Activated CD8-positive, alpha-beta memory T cell treated with anti-CD3 and anti-CD28 coated beads for 48 hours (primary cell): ENCODE measurements around the gene TGFB1I1.
"Not testable (repeated sequence)": the region's sequence is repeated elsewhere in the genome, so short reads cannot be mapped to it uniquely, and the experiment has no call there.

ENCODE experiments used
- DNase-seq, 3 experiments: peaks; one replicate each; pipeline ENCODE4 v3.0.0-alpha.2; 2020; ENCODE audit warnings: low read depth in 2 of 3, low spot score in 2 of 3

The TGFB1I1 gene

GRCh38 chr16:31471875-31472708 lies at the start of gene TGFB1I1:
TGFB1I1 (plus strand) TSS chr16:31472152; CDS start chr16:31472189, 37 bp downstream.
- no peak for DNase-seq

DNA sequence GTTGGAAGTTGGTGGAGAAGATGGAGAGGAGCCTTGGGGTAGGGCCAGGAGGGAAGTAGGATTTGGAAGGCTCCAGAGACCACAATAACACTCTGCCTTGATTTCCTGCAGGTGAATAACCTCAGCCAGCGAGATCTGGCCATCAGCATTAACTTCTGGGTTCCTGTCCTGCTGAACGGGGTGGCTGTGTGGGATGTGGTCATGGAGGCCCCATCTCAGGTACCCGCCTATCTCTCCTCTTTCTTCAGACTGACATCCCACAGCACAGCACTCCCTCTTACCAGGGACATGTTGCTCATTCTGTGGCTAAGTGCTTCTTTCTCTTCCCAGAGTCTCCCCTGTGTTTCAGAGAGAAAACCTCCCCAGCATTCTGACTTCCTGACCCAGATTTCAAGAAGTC lies 48.7 kb upstream of the TGFB1I1 start:
- DNase-seq: no peak

GRCh38 chr16:31423801-31424200 lies 48.2 kb upstream of the TGFB1I1 start:
- no peak for DNase-seq

DNA sequence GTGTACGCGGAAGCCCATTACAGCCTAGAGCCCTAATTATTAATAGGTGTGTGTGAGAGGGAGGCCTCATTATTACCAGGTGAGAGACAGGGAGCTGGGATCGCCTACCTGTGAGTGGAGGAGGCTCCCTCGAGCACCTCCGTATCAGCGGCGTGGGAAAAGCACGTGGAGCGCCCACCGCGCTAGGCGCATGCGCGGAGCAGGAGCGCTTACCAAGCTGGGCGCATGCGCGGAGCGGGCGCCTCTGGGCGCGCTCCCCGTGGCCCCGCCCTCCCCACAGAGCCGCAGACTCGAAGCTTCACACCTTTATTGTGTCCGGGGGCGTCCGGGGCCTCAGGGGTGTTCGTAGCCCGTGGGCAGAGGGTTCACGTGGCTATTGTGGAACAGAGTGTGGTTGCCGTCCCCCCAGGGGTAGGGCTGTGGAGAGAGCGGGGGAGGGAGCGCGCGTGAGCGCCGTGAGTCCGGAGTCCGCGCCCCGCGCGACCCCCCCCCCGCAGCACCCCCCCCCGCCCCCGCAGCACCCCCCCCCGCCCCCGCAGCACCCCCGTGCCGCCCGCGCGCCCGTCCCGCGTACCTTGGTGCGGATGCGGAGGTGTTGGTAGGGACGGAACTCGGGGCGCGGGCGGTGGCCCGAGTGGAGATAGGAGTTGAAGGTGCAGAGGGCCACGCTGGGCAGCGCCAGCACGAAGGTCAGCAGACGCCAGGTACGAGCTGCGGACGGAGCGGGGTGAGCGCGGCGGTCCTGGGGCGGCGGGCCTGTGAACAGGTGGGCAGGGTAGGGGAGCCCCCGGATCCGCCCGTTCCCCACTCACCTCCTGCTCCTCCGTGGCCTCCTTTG lies 44.3 kb upstream of the TGFB1I1 start:
- DNase-seq: peak in 2 of 3 experiments; percentile 35 to 47

DNA sequence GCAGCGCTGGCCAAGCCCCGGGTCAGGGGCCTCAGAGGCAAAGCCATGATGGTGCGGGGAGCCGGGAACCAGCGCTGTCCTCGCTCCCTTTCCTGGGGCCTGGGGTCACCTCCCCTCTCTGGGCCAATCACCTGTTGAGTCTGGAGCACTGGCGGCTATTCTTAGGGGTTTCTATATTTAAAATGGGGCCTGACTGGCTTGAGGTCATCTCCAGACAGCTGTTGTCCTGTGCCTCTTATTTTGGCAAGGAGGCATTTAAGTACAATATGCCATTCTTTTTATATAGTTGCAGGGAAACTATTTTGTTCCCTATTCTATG lies 43.7 kb upstream of the TGFB1I1 start, which contains the start of gene COX6A2:
Gene COX6A2, minus strand, starts transcription at position 82 of the 319 bp plus-strand sequence. Its CDS starts 35 bp downstream, at position 47.
- DNase-seq: no peak

- no peak for DNase-seq
These were observed 43.2 kb upstream of the TGFB1I1 start for GRCh38 chr16:31428638-31429247.

DNA sequence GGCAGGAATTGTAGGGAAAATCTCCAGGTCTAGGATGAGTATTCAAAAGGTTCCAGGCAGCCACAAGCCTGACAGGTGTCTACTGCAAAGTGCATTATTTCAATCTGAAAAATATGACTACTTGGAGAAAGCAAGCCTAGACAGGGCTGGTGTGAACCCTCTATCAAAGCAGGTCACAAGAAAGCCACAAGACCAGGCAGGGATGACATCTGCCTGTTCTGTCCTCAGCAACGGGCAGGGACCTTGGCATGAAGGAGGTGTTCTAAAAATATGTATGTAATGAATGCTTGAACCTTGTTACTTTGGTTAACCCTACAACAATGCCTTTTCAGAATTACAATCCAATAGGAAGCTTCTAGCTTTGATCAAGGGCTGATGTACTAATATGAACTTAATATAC lies 42.6 kb upstream of the TGFB1I1 start:
- DNase-seq: no peak

DNA sequence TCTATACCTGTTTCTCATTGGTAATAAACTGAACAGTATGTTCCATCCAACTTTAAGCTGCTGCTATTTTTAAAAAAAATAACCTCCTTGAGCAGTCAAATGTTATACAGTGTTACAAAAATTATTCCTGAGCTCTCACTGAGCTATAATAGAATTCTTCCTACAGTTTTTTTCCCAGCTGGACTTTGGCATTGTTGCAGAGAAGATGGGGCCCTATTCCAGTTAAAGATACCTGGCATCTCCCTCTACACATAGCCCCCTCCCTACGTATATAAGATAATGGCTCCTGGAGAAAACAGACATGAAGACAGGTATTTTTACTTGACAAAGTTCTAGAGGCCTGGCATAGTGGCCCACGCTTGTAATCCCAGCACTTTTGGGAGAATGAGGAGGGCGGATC lies 42.2 kb upstream of the TGFB1I1 start:
- DNase-seq: no peak

- DNase-seq: no peak
These were observed 41.4 kb upstream of the TGFB1I1 start for GRCh38 chr16:31430380-31431052.

GRCh38 chr16:31435341-31436220 lies 36.4 kb upstream of the TGFB1I1 start:
- DNase-seq: no peak

- DNase-seq: no peak
These were observed 35.5 kb upstream of the TGFB1I1 start for GRCh38 chr16:31436221-31437045.

GRCh38 chr16:31438414-31438813 lies 33.5 kb upstream of the TGFB1I1 start:
- DNase-seq: no peak

DNA sequence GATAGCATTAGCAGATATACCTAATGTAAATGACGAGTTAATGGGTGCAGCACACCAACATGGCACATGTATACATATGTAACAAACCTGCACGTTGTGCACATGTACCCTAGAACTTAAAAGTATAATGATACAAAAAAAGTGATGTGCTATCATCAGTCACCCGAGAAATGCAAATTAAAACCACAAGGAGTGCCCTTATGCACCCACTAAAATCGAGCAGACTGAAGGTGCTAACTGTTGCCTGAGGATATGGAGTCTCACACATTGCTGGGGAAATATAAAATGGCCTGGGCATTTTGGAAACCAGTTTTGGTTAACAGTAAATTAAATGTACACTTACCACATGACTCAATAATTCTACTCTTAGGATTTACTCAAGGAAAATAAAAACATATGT lies 32.9 kb upstream of the TGFB1I1 start:
- not testable (repeated sequence) for DNase-seq

GRCh38 chr16:31439519-31439918 lies 32.4 kb upstream of the TGFB1I1 start:
- no peak for DNase-seq

GRCh38 chr16:31440516-31441184 lies 31.3 kb upstream of the TGFB1I1 start:
- DNase-seq: no peak

DNA sequence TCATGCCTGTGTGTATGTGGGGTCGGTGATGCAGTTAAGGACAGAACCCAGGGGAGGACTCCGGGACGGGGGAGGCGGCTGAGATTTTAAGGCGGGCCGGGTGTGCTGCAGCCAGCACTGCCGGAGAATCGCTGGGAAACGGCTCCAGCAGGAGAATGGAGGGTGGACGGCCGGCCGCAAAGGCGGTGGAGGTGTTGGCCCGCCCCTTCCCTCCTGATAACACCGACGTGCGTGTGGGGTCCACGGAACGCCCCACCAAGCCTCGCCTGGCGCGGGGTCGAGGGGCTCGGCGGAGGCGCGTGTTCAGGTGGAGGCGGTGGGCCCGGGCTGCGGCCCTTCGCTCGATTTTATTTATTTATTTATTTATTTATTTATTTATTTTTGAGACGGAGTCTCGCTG lies 30.0 kb upstream of the TGFB1I1 start:
- no peak for DNase-seq

DNA sequence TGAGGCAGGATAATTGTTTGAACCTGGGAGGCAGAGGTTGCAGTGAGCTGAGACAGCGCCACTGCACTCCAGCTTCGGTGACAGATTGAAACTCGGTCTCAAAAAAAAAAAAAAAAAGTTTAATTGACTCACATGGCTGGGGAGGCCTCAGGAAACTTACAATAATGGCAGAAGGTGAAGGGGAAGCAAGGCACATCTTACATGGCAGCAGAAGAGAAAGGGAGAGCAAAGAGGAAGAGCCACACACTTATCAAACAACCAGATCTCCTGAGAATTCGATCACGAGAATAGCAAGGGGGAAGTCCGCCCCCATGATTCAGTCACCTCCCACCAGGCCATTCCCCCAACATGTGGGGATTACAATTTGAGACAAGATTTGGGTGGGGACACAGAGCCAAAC lies 26.0 kb upstream of the TGFB1I1 start:
- not testable (repeated sequence) for DNase-seq

GRCh38 chr16:31451201-31451600 lies 20.8 kb upstream of the TGFB1I1 start:
- DNase-seq: no peak
